Measurements from ENCODE around the gene TICAM1. TPM values are rescaled to one million over a fixed set of nuclear protein-coding genes. Genes with fewer than 3 reads are reported as not detected.
"Not testable (repeated sequence)": the region's sequence is repeated elsewhere in the genome, so short reads cannot be mapped to it uniquely, and the experiment has no call there.

Gene TICAM1
- polyA plus RNA-seq, 1 donor from 2014 or later, result 23.3 TPM

GRCh38 chr19:4778124-4778523, 53.4 kb downstream of the TICAM1 start:
- H3K9me3 Mint-ChIP-seq, result peaks cover 0 to 12% (median 3%) of the 10 kb centered on the region in 3 donors
- H3K27me3 Mint-ChIP-seq, result peaks cover 18% of the 10 kb centered on the region
- H3K4me3 Mint-ChIP-seq, H3K27ac Mint-ChIP-seq, H3K4me1 Mint-ChIP-seq, H3K36me3 Mint-ChIP-seq: not testable (repeated sequence)

- peaks cover 17% of the 10 kb centered on the region for H3K27me3 Mint-ChIP-seq
- H3K36me3 Mint-ChIP-seq, result peaks cover 6% of the 10 kb centered on the region
- H3K9me3 Mint-ChIP-seq, result peaks cover 0 to 14% (median 3%) of the 10 kb centered on the region in 3 donors
- H3K4me1 Mint-ChIP-seq, result peaks cover 1 to 7% (median 1%) of the 10 kb centered on the region in 3 donors
- no peak overlapping the region for H3K27ac Mint-ChIP-seq
- no peak overlapping the region for H3K4me3 Mint-ChIP-seq
Observed at GRCh38 chr19:4776436-4777211, 54.9 kb downstream of the TICAM1 start.

- Mint-ChIP-seq H3K9me3 (peaks cover 0 to 9% (median 3%) of the 10 kb centered on the region in 3 donors), H3K4me3 (no peak overlapping the region), H3K27ac (no peak overlapping the region), H3K4me1 (peaks cover 0 to 5% (median 1%) of the 10 kb centered on the region in 3 donors), H3K36me3 (peaks cover 6% of the 10 kb centered on the region), H3K27me3 (peaks cover 15% of the 10 kb centered on the region)
Observed at GRCh38 chr19:4775627-4776152, 55.8 kb downstream of the TICAM1 start.

- peaks cover 15% of the 10 kb centered on the region for H3K27me3 Mint-ChIP-seq
- peaks cover 6% of the 10 kb centered on the region for H3K36me3 Mint-ChIP-seq
- H3K4me3 Mint-ChIP-seq, result no peak overlapping the region
- H3K27ac Mint-ChIP-seq, result no peak overlapping the region
- peaks cover 0 to 8% (median 3%) of the 10 kb centered on the region in 3 donors for H3K9me3 Mint-ChIP-seq
- peaks cover 0 to 5% (median 1%) of the 10 kb centered on the region in 3 donors for H3K4me1 Mint-ChIP-seq
Observed at GRCh38 chr19:4774136-4774535, 57.4 kb downstream of the TICAM1 start.

GRCh38 chr19:4773047-4773640, 58.4 kb downstream of the TICAM1 start:
- Mint-ChIP-seq H3K9me3 (peaks cover 0 to 5% (median 3%) of the 10 kb centered on the region in 3 donors), H3K27ac (peak overlapping the region in 1 of 3 donors; percentile 8), H3K27me3 (peaks cover 15% of the 10 kb centered on the region)

GRCh38 chr19:4772566-4772965, 58.9 kb downstream of the TICAM1 start:
- peaks cover 0 to 5% (median 0%) of the 10 kb centered on the region in 3 donors for H3K4me1 Mint-ChIP-seq
- H3K9me3 Mint-ChIP-seq, result peaks cover 0 to 4% (median 3%) of the 10 kb centered on the region in 3 donors
- H3K36me3 Mint-ChIP-seq, result peaks cover 6% of the 10 kb centered on the region
- peak overlapping the region in 1 of 3 donors; percentile 8 for H3K27ac Mint-ChIP-seq
- peaks cover 15% of the 10 kb centered on the region for H3K27me3 Mint-ChIP-seq
- no peak overlapping the region for H3K4me3 Mint-ChIP-seq

More at GRCh38 chr19:4773047-4773640, 58.4 kb downstream of the TICAM1 start:
- Mint-ChIP-seq H3K4me1 (peaks cover 0 to 5% (median 1%) of the 10 kb centered on the region in 3 donors), H3K4me3 (peak overlapping the region in 2 of 4 donors; percentile 21 to 49), H3K36me3 (peaks cover 6% of the 10 kb centered on the region)

- Mint-ChIP-seq H3K27me3 (peaks cover 11% of the 10 kb centered on the region), H3K36me3 (peaks cover 2% of the 10 kb centered on the region), H3K27ac (peak overlapping the region in 2 of 3 donors; percentile 3 to 83), H3K9me3 (peaks cover 0 to 2% (median 0%) of the 10 kb centered on the region in 3 donors), H3K4me3 (no peak overlapping the region), H3K4me1 (peaks cover 0 to 5% (median 0%) of the 10 kb centered on the region in 3 donors)
Observed at GRCh38 chr19:4768934-4769777, 62.4 kb downstream of the TICAM1 start.

Other genes starting within 250 kb of the TICAM1 start
- gene TNFAIP8L1, start 192.2 kb downstream of the TICAM1 start, polyA plus RNA-seq, result 18.4 TPM
- 100 TPM for gene MYDGF, start 161.4 kb downstream of the TICAM1 start, polyA plus RNA-seq
- 40.5 TPM for gene DPP9, start 107.9 kb downstream of the TICAM1 start, polyA plus RNA-seq
- 4.1 TPM for gene FEM1A, start 40.0 kb downstream of the TICAM1 start, polyA plus RNA-seq
- gene PLIN3, start 36.0 kb upstream of the TICAM1 start, polyA plus RNA-seq, result 52.1 TPM
- gene ARRDC5, start 71.2 kb upstream of the TICAM1 start, polyA plus RNA-seq, result 1.2 TPM
- gene UHRF1, start 77.8 kb upstream of the TICAM1 start, polyA plus RNA-seq, result not detected
- gene KDM4B, start 137.4 kb upstream of the TICAM1 start, polyA plus RNA-seq, result 78.2 TPM

Measured in IgD-negative memory B cell (primary cell).